ENCODE measurements around the gene NKIRAS2.

The NKIRAS2 gene

DNA sequence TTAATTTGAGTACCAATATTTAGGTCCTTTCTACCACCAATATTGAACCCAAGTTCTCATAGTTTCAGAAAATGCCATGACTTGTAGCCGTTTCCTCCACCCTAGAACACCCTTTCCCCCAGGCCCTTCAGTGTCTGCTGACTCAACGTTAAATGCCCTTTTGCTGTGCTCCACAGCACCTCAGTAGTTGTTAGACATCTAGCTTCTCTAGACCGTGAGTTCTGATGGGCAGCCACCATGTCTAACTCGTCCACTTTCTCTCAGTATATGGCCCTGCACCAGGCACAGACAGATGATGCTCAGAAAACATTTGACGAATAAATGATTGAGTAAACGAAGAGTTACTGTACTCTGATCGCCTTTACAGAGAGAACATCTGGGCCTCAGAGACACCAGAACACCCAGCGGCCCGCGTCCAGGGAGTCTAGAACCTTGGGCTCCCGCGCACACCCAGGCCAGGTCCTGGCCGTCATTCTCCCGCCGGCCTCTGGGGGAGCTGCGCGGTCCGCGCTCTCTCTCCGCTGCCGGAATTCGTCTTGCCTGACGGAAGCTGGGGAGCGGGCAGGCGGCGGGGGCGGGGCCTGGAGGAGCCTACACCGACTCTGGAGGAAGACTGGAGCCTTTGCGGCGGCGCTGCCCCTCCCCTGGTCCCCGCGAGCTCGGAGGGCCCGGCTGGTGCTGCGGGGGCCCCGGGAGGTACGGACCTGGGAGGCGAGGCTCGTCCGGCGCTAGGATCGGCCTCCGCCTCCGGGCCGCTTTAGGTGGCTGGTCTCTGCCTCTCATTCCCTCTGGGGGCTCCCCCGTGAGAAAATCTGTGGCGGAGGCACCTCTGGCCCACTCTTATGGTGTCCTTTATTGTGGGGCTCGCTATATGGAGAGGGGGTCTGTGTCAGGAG lies at the start of gene NKIRAS2:
TSS of gene NKIRAS2 (plus strand) at position 582 of the 896 bp plus-strand sequence. CDS start 1,488 bp downstream, outside the sequence.
- peak; percentile 94 for DNase-seq

DNA sequence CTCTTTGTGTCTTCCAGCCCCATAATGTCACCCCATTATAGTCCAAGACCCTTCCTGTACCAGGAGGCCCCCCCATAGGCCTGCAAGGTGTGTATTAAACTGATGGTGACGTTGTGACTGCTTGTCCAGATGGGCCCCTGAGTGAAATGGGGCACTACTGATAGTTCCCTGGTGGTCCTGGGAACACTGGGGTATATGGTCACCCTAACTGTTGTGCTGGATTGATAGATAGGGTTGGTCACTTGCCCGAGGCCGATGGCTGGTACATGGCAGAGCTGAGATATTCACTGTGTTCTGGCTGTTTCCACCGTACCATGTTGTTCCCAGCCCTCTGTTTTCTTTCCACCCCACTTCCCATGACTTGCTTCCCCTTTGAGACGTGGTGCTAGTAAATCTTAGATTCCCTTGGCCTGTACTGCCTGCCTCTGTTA lies 49.0 kb upstream of the NKIRAS2 start:
- DNase-seq = no peak

DNA sequence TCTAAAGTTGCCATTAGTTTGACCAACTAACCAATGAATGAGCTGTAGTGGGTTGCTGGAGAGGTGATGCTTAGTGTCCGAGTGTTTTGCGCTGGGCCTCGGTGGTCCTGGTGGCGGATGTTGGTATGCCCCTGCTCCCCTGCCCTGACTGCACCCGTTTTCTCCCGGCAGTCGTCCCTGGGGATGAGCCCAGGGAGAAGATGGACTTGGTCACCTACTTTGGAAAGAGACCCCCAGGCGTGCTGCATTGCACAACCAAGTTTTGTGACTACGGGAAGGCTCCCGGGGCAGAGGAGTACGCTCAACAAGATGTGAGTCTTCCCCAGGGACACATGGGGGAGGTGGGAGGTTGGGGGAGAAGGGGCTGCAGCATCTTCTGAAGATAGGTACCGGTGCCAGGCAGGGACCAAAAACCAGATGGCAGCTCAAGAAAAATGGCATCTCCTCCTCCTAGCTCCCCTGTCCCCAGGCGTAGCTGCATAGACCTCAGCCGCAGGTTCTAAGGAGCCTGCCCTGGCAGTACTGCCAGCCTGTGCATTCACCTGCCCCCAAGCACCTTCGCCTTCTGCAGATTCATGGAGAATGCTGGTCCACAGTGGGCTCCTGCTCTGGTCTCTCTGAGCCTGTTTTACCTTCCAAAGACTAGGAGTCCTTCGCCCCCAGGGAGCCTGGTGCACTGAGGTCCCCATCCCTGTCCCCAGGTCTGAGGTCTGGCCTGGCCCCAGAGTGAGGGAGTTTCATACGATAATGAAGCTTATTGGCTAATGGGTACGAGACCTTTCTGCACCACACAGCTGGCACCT lies 48.0 kb upstream of the NKIRAS2 start:
- DNase-seq = no peak

DNA sequence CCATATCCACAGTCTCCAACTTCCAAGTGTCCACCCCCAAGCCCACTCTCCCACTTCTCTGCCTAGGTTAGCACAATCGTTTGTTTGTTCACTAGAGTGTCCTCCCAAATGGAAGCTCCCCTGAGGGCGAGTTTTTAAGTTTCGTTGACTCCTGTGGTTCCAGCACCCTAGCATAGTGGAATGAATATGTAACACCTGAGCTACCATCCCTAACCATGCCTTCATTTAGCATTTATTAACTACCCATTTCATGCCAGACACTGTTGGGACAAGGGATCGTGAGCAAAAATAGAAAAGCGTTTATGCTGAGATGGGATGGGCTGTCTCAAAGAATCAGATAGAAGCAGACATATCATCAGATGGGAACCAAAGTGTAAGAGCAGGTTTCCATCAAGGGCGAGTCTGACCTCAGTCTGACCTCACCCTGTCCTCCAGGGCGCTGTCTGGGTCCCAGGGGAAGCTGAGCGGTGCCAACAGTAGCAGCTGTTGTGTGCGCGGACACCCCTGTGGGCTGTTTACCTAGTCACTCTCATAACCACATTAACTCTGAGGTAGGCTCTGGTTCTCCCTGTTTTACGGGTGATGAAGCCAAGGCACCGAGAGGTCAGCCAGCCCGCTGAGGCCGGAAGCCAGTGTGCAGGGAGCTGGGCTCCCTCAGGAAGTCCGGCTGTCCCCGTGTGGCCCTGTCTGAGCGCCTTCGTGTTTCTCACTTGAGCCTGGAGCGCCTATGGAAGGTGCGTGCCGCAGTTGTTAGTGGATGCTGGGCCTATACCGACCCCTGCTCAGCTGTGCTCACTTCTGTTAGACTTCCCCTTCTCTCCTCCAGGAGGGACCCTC lies 47.1 kb upstream of the NKIRAS2 start:
- peak; percentile 17 for DNase-seq

DNA sequence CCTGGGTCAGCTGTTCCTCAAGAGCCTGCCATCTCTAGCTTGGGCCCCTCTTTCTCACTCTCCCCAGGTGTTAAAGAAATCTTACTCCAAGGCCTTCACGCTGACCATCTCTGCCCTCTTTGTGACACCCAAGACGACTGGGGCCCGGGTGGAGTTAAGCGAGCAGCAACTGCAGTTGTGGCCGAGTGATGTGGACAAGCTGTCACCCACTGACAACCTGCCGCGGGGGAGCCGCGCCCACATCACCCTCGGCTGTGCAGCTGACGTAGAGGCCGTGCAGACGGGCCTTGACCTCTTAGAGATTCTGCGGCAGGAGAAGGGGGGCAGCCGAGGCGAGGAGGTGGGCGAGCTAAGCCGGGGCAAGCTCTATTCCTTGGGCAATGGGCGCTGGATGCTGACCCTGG lies 46.5 kb upstream of the NKIRAS2 start:
- DNase-seq = no peak

DNA sequence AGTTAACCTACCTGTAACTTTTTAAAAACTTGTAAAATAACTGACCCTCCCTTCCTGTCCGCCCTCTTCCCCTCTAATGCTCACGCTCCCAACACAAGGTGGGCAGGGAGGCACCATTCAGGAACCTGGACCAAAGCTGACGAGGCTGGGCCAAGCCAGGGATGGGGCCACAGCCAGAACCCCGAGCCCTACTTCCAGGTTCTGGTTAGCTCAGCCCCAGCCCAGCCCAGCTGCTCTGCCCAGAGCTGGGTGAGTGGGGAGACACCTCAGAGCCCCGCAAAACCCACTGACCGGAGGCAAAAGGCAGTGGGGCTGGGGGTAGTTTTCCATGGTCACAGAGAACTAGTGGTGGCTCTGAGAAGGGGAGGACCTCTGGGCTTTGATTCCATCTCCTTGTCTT lies 45.9 kb upstream of the NKIRAS2 start:
- no peak for DNase-seq

DNA sequence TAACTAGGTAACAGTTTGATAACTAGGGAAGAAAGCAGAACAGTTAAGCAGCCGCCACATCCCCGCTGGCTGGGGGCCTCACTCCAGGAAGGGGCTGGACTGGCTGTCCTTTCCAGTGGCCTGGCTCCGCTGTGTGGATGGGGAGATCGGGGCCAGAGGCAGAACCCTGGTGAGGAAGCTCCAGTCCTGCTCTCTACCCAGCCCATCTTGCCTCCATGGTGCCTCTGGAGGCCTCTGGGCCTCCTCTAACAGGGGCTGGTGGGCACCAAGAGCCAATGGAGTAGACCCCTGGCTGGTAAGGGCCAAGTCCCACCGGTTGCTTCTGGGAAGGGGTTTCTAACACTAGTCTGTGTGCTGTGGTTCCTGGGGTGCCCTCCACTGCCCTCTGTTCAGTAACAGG lies 45.2 kb upstream of the NKIRAS2 start:
- DNase-seq = no peak

DNA sequence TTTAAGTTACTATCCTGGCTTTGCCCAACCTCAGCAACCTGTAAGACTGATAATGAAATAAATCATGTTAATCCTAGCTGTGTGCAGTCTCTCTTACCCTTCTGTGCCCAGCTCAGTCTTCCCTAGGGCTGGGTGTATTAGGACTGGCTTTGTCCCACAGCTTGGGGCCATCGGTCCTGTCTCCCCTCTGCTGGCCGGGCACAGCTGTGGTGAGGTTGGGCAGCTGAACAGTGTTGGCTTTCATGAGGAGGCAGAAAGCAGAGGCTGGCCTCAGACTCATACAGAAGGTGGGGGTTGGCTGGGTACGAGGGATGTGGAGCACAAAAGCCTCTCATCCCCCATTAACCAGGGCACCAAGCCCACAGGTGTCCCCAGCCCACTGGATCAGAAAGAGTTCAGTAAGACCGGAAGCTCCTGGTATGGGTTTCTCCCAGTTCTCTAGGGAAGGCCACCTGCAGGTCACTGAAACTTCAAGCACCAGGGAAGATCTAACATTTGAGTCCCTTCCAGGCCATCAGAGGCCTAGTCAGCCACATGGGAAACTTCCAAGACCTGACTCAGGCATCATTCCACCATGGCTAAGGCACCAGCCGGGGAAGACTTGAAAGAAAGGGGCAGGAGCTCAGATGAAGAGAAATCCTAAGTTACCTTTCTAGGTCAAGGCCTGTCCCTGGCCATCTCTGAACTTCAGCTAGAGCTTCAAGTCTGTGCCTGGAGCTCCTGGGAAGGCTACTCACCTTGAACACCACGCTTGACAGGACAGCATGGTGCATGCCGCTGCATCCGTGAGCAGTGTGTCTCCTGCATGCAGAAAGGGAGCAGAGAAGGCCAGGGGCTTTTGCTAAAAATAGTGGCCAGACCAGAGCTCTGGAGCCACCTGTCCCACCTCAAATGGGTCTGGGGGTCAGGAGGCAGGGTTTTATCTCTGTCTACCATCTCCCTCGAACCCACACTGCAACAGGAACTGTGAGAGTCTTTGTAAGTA lies 44.5 kb upstream of the NKIRAS2 start:
- DNase-seq = no peak

DNA sequence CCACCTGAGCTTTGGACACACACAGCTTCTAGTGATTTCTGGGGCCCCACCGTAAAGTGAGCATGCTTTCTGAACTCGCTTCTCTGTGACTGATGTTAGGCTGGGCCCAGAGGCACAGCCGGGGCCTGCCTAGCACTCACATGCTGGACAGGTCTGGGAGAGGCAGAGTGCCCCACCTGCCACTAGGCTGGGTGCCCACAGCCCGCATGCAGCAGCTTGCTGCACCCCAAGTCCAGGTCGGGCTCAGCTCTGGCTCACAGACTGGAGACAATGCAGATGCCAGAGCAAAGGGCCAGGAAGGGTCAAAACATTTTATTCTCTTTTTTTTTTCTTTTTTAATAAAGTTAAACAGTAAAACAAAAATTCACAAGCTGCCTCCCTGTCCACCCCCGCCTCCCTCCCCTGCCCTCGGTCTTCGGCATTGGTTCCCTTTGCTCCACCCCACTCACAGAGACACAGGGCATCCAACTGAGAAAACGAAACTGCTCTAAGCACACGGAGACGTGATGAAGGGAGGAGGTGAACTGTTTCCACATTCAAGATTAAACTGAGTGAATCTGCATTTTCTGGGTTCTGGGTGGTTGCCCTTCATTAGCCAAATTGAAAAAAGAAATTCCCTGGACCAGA lies 43.6 kb upstream of the NKIRAS2 start:
- no peak for DNase-seq

DNA sequence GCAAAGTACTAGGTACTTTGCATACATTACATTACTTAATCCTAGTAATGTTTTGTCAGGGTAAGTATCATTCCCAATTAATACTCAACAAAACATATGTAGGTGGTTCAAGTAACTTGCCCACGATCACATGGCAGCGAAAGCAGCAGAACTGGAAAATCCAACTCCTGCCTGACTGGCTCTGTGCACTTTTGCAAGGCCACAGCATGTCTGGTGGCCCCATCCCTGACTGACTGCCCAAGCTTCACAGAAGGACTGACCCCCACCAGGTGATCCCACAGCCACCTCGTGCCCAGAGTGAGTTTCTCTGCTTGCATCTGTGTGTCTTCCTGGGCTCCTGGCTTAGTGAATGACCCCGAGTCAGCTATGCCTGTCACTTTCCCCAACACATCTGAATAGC lies 41.9 kb upstream of the NKIRAS2 start:
- DNase-seq = no peak

DNA sequence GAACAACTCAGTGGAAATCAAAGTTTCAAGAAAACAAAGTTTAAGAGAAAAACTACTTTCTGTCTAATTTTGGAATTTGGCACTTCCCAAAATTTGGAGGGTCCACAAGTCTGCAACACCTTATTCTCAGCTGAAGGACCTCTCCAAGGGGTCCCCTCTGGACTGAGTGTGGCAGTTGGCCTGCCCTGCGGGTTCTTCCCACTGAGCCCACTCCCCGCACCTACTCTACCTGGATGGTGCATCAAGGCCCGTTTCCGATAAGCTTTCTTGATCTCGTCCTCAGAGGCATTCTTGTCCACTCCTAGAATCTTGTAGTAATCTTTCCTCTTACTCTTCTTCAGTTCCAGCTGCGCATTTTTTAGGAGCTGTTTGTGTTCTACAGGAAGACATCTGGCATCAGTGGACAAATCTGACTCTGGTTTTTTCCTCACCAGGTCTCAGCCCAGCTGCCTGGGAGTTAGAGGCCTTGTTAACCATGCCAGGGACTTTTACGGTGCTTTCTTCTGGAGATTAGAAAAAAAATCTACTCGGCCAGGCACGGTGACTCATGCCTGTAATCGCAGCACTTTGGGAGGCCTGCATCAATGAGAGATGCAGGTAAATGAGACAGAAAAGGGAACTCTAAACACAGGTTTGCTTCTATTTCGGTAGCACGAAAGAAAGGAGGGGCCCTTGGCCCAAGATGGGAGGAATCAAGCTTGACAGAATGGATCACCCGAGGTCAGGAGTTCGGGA lies 37.7 kb upstream of the NKIRAS2 start:
- no peak for DNase-seq

DNA sequence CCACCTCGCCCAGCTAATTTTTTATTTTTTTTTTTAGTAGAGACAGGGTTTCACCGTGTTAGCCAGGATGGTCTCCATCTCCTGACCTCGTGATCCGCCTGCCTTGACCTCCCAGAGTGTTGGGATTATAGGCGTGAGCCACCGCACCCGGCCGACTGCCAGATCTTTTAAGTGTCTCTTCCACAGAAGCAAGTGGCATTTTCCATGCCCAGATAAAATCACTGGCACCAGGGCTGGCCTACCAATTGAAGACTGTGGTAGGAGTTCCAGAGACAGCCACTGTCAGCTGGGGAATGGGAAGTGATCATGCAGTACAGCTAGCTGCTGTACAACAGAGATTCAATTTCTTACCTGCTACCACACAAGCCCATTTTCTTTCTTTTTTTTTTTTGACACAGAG lies 35.4 kb upstream of the NKIRAS2 start:
- no peak for DNase-seq

DNA sequence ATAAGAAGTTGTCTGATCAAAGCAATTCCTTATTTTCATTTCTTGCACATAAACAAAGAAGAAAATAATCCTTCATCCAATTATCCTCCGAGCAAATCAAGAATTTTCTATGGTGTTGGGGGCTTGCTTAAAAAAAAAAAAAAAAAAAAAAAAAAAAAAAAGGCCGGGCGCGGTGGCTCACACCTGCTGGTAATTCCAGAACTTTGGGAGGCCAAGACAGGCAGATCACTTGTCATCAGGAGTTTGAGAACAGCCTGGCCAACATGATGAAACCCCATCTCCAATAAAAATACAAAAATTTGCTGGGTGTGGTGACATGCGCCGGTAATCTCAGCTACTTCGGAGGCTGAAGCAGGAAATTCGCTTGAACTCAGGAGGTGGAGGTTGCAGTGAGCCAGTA lies 34.0 kb upstream of the NKIRAS2 start:
- no peak for DNase-seq

DNA sequence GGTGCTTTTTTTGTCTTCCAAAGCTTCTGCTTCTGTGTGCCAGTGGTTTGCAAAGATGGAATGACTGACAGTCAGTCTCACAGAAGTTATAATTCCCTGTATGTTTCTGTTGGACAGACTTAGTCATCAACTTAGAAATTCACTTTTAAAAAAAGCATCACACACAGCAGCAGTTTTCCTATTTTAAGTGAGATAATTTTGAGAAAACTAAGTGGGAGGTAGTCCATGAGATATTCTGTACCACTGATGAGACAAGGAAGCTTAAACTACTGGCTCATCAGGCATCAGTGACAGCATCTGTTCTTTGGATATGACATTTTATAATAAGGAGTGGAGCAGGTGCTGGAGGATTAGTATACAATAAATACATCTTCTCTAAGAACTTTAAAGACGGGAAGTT lies 33.3 kb upstream of the NKIRAS2 start:
- DNase-seq = no peak

DNA sequence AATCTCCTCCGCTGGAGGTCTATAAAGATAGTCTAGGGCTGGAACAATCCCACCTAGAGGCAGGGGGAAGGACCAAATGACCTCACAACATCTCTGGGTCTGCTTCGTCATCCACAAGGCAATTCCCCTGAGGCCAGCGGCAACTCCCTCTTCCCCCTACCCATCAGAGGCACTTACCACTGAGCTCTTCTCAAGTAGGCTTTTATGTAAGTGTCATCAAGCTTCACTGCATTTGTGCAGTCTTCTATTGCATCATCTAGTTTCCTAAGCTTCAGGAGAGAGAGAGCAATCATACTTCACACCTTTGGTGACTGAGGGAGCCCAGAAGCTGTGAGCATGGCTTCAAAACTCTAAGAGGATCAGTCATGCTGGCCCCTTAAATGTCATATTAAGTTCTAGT lies 32.2 kb upstream of the NKIRAS2 start:
- no peak for DNase-seq

DNA sequence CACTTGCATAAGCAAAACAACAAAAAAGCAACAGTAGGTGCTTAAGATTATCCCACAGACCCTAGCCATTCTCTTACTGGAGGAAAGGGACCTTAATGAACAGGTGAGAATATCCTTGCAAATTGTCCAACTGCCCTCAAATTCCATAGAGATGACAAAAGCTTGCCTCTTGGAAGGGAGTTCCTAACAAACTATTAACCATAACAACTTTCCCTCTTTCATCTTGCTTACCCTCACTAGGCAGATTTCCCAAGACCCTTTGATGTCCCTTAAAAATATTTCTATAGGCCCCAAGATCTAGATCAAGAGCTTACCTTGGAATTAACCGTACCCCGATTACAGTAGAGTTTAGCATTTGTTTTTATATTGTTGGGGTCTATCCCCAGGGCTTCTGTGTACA lies 31.5 kb upstream of the NKIRAS2 start:
- DNase-seq = no peak

DNA sequence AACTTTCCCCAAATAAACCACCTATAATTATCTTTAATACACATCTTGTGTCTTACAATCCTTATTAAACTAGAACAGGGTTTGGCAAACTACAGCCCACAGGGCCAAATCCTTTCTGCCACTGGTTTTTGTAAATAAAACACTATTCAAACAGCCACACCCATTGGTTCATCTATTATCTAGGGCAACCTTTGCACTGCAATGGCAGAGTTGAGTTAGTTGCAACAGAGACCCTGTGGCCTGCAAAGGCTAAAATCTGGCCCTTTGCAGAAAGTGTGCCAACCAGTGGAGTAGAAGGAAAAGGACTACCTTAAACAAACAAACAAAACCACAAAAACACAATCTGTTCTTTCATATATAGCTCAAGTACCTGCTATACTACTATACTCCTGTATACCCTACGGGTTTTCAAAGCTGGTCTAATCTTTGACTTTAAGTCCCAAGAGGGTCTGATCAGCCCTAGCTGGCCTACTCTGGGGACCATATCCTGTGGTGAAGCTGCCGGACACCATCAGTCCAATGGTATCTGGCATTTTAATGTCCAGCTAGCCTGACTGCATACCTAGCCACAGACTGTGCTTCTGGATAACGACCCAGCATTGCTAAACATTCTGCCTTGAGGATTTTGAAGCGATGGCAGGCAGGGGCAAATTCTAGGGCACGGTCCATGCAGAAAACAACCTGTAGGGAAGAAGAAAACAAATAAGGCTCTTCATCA lies 30.0 kb upstream of the NKIRAS2 start:
- no peak for DNase-seq

DNA sequence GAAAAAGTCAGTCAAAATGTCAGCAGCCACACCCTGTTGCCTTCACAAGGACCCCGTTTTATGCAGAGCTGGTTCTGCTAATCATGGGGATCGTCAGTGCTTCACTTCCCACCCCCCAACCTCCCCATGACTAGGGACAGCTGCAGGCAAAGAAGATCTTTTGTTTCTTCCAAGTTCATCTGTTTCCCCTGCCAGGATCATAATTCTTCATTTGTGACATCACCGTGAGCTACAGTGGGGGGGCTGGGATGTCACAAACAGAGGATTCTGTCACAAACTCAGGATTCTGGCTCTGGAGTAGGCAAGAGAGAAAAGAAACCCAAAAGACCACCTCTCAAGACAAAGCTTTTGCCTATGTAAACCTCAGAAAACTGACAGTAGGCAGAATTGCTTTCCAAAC lies 27.3 kb upstream of the NKIRAS2 start:
- DNase-seq = no peak

DNA sequence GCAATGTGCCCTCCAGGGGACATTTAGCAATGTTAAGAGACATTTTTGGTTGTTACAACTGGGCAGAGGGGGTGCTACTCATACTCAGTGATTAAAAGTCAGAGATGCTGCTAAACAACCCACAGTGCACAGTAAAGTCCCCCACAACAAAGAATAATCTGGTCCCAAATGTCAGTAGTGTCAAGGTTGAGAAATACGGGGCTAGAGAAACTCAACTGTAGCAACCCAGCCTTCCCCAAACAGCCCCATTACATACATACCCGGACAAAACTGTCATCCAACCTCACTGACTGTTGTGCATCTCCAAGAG lies 23.1 kb upstream of the NKIRAS2 start:
- DNase-seq = no peak

DNA sequence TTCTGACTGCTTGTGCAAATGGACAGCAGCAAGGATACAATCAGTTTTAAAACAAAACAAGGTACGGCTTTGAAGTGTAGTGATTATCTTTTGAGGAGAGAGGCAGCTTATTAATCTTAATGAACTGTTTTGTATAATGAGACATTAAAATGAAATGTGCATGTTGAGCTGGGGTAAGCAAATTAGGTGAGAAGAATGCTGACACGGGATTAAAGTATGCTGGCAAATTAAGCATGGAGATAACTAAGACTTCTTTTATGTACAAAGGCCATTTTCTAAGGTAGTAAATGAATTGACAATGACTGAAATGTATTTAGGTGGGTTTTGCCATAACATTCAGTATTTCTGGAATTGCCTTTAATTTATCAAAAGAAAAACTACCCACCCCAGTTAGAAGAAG lies 21.4 kb upstream of the NKIRAS2 start:
- DNase-seq = no peak
